HCT116 (cell line): ENCODE results near the gene PTGIS.

Experiments
- EGR1 ChIP-seq: IDR thresholded peaks from 2 replicates; pipeline ENCODE4 v1.6.1; 2012; ENCODE audit warnings: low read depth
- EZH2 ChIP-seq: fragments of 200-600 bp; sonication (generic); IDR thresholded peaks from 2 replicates; pipeline ENCODE4 v1.6.1; 2017; ENCODE audit warnings: antibody characterized with exemption, mixed run types
- JUND ChIP-seq: IDR thresholded peaks from 2 replicates; pipeline ENCODE4 v1.6.1; 2012
- POLR2A ChIP-seq: IDR thresholded peaks from 2 replicates; pipeline ENCODE4 v1.7.0; 2011; ENCODE audit warnings: borderline replicate concordance; ENCODE audit not compliant: insufficient read depth, insufficient read length; ENCODE audit errors: extremely low read depth
- POLR2AphosphoS5 ChIP-seq: IDR thresholded peaks from 2 replicates; pipeline ENCODE4 v1.6.1; 2011; ENCODE audit warnings: mild to moderate bottlenecking, low read depth, low read length, moderate library complexity
- SIN3A ChIP-seq: IDR thresholded peaks from 2 replicates; pipeline ENCODE4 v1.6.1; 2012; ENCODE audit warnings: low read depth
- SRF ChIP-seq: IDR thresholded peaks from 2 replicates; pipeline ENCODE4 v1.6.1; 2012; ENCODE audit warnings: low read depth
- TCF7L2 ChIP-seq: IDR thresholded peaks from 2 replicates; pipeline ENCODE4 v1.7.0; 2011; ENCODE audit warnings: borderline replicate concordance, inconsistent platforms; ENCODE audit not compliant: insufficient read depth, insufficient read length; ENCODE audit errors: extremely low read depth
- ZFX ChIP-seq: fragments of 450-650 bp; IDR thresholded peaks from 2 replicates; pipeline ENCODE4 v1.6.1; 2017
- ZNF274 ChIP-seq: fragments of 200-500 bp; sonication (Bioruptor generic); IDR thresholded peaks from 2 replicates; pipeline ENCODE4 v1.6.1; 2014; ENCODE audit warnings: mild to moderate bottlenecking, low read depth, low read length, inconsistent platforms
- TF ChIP-seq, protein P1 (sequence below), 3 experiments: fragments of 200-600 bp in 1 of 3; sonication (generic) in 1 of 3; IDR thresholded peaks in 2 of 3; conservative IDR thresholded peaks in 1 of 3; 2 replicates each; pipeline ENCODE4 v1.5.1; 2012 to 2017; ENCODE audit warnings: low read depth in 2 of 3, low read length in 2 of 3, antibody characterized with exemption in 1 of 3, borderline replicate concordance in 1 of 3, control low read depth in 1 of 3, mild to moderate bottlenecking in 1 of 3, mixed read lengths in 1 of 3, mixed run types in 1 of 3, moderate library complexity in 1 of 3; ENCODE audit not compliant: insufficient read depth in 1 of 3
- TF ChIP-seq, protein P2 (sequence below): IDR thresholded peaks from 2 replicates; pipeline ENCODE4 v1.6.1; 2012; ENCODE audit warnings: low read depth
- TF ChIP-seq, protein P3 (sequence below): IDR thresholded peaks from 2 replicates; pipeline ENCODE4 v1.6.1; 2012
- TF ChIP-seq, protein P4 (sequence below): IDR thresholded peaks from 2 replicates; pipeline ENCODE4 v1.6.1; 2012

DNA sequence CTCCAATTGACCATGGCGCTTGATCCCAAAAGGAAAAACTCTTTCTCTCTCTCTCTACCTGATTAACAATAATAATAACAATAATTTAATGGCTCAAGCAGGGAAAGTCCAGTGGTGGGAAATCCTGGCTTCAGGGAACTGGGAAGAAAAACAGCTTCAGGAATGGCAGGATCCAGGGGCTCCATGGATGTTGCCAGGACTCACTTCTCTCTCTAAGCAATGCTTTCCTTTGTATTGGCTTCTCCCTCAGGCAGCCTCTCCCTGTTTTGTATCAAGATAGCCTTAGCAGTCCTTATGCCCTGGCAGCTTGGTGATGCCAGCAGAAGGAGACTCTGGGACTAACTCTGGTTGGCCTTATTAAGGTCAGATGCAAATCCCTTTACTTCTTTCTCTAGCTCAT is 13.5 kb upstream of the PTGIS start:
- TF ChIP-seq SIN3A (no peak), ZFX (no peak), SRF (no peak), POLR2AphosphoS5 (no peak), EGR1 (no peak), ZNF274 (no peak), POLR2A (no peak), EZH2 (no peak), TCF7L2 (no peak), JUND (no peak)
- TF ChIP-seq, protein P1, sequence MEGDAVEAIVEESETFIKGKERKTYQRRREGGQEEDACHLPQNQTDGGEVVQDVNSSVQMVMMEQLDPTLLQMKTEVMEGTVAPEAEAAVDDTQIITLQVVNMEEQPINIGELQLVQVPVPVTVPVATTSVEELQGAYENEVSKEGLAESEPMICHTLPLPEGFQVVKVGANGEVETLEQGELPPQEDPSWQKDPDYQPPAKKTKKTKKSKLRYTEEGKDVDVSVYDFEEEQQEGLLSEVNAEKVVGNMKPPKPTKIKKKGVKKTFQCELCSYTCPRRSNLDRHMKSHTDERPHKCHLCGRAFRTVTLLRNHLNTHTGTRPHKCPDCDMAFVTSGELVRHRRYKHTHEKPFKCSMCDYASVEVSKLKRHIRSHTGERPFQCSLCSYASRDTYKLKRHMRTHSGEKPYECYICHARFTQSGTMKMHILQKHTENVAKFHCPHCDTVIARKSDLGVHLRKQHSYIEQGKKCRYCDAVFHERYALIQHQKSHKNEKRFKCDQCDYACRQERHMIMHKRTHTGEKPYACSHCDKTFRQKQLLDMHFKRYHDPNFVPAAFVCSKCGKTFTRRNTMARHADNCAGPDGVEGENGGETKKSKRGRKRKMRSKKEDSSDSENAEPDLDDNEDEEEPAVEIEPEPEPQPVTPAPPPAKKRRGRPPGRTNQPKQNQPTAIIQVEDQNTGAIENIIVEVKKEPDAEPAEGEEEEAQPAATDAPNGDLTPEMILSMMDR (IDR thresholded peaks at IDR 0.05 in 2 of 3, conservative IDR thresholded peaks at IDR 0.05 in 1 of 3; ENCODE audit: borderline replicate concordance in 1 of 3, insufficient read depth in 1 of 3, low read depth in 2 of 3, low read length in 2 of 3): no peak
- TF ChIP-seq, protein P2, sequence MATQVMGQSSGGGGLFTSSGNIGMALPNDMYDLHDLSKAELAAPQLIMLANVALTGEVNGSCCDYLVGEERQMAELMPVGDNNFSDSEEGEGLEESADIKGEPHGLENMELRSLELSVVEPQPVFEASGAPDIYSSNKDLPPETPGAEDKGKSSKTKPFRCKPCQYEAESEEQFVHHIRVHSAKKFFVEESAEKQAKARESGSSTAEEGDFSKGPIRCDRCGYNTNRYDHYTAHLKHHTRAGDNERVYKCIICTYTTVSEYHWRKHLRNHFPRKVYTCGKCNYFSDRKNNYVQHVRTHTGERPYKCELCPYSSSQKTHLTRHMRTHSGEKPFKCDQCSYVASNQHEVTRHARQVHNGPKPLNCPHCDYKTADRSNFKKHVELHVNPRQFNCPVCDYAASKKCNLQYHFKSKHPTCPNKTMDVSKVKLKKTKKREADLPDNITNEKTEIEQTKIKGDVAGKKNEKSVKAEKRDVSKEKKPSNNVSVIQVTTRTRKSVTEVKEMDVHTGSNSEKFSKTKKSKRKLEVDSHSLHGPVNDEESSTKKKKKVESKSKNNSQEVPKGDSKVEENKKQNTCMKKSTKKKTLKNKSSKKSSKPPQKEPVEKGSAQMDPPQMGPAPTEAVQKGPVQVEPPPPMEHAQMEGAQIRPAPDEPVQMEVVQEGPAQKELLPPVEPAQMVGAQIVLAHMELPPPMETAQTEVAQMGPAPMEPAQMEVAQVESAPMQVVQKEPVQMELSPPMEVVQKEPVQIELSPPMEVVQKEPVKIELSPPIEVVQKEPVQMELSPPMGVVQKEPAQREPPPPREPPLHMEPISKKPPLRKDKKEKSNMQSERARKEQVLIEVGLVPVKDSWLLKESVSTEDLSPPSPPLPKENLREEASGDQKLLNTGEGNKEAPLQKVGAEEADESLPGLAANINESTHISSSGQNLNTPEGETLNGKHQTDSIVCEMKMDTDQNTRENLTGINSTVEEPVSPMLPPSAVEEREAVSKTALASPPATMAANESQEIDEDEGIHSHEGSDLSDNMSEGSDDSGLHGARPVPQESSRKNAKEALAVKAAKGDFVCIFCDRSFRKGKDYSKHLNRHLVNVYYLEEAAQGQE: no peak
- TF ChIP-seq, protein P3, sequence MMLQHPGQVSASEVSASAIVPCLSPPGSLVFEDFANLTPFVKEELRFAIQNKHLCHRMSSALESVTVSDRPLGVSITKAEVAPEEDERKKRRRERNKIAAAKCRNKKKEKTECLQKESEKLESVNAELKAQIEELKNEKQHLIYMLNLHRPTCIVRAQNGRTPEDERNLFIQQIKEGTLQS: no peak
- TF ChIP-seq, protein P4, sequence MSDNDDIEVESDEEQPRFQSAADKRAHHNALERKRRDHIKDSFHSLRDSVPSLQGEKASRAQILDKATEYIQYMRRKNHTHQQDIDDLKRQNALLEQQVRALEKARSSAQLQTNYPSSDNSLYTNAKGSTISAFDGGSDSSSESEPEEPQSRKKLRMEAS: no peak
